GM15510 (cell line): Measurements from ENCODE around the gene USP31.

Experiments used
- POLR2A ChIP-seq: IDR thresholded peaks from 3 replicates; pipeline ENCODE4 v1.6.1; 2011; ENCODE audit warnings: borderline replicate concordance; ENCODE audit not compliant: insufficient read length; ENCODE audit errors: extremely low read depth

Gene USP31

DNA sequence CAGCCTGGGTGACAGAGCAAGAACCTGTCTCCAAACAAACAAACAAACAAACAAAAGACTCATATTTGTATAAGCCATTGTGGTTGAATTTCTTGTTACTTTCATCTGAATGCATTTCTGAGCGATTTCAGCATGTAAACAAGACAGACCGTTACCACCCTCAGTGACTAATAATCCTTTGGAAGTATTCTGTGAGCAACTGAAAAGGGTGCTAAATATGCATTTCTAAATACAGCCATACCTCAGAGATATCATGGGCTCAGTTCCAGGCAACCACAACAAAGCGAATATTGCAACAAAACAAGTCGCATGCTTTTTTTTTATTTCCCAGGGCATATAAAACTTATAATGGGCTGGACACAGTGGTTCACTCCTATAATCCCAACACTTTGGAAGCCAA lies 109.0 kb downstream of the USP31 start:
- TF ChIP-seq POLR2A: no peak

- TF ChIP-seq POLR2A: no peak
Observed at GRCh38 chr16:23039118-23039517, 110.1 kb downstream of the USP31 start.

DNA sequence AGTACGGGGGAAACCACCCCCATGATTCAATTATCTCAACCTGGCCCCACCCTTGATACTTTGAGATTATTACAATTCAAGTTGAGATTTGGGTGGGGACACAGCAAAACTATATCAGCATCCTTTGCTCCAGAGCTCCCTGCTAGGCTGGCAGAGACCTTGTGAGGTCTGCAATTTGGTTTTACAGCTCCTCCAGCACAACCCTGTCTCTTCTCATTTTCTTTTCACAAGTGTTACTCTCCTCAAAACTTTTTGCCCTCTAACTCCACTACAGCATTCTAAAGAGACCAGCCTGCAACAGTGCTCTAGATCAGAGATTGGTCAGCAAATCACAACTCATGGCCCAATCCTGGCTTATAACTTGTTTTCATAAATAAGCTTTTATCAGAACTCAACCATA lies 114.0 kb downstream of the USP31 start:
- no peak for TF ChIP-seq POLR2A

- no peak for TF ChIP-seq POLR2A
Observed at GRCh38 chr16:23031508-23032098, 117.6 kb downstream of the USP31 start.

GRCh38 chr16:23029733-23030420 lies 119.4 kb downstream of the USP31 start:
- no peak for TF ChIP-seq POLR2A

GRCh38 chr16:23027386-23027785 lies 121.9 kb downstream of the USP31 start:
- no peak for TF ChIP-seq POLR2A

- TF ChIP-seq POLR2A: no peak
Observed at GRCh38 chr16:23026784-23027362, 122.4 kb downstream of the USP31 start.

GRCh38 chr16:23025692-23026307 lies 123.5 kb downstream of the USP31 start:
- TF ChIP-seq POLR2A: no peak

GRCh38 chr16:23024044-23024443 lies 125.2 kb downstream of the USP31 start:
- TF ChIP-seq POLR2A: no peak

- TF ChIP-seq POLR2A: no peak
Observed at GRCh38 chr16:23020084-23020483, 129.2 kb downstream of the USP31 start.

DNA sequence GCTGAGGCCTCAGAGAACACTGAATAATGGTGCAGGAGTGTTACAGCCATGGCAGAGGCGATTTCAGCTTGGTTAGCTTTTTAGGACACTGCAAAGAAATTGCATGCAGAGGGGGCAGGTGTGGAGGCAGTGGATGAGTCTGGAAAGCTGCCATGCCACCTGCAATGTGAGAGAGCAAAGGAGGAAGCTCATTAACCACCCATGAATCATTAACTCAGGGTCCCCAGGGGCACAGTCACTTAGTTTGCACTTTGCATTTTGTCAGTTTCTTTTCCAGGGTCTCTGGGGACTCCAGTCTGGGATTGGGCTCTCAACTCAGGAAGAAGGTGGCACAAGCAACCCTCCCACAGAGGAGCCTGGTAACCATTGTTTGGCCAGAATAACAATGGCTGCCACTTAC lies 132.9 kb downstream of the USP31 start:
- TF ChIP-seq POLR2A: no peak

DNA sequence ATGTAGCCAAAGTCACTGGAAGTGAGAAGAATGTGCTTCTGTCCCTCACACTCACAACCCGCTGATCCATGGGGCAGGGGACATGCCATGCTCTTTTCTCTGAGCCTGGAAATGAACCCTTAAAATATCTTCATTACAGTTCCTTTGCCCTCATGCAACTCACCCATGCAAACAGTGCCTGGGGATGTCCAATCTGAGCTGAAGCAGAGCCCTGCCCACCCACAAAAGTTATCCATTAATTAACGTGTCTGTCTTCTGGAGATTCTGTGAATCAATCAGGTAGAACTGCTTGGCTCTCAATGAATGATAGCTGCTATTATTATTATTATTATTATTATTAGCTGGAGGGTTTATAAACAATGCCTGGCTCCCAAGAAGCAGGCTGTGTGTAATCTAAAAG lies 133.7 kb downstream of the USP31 start:
- no peak for TF ChIP-seq POLR2A

- TF ChIP-seq POLR2A: no peak
Observed at GRCh38 chr16:23014592-23014991, 134.7 kb downstream of the USP31 start.
